CD4-positive, alpha-beta T cell treated with Interferon alpha-2 for 1 hour (primary cell): ENCODE results near the gene LPCAT2.

Source experiments
- DNase-seq, 2 donors: peaks; one replicate each; pipeline ENCODE4 v3.0.0-alpha.2; 2020 to 2022

The LPCAT2 gene

GRCh38 chr16:55481023-55481422, 27.8 kb upstream of the LPCAT2 start:
- DNase-seq: no peak

- no peak for DNase-seq
These were observed 26.8 kb upstream of the LPCAT2 start for GRCh38 chr16:55482056-55482455.

GRCh38 chr16:55487048-55487803, 21.6 kb upstream of the LPCAT2 start:
- no peak for DNase-seq

GRCh38 chr16:55488306-55488705, 20.6 kb upstream of the LPCAT2 start:
- no peak for DNase-seq

- DNase-seq: no peak
These were observed 19.5 kb upstream of the LPCAT2 start for GRCh38 chr16:55489119-55489955.

- no peak for DNase-seq
These were observed 19.0 kb upstream of the LPCAT2 start for GRCh38 chr16:55489956-55490265.

GRCh38 chr16:55490301-55490700, 18.6 kb upstream of the LPCAT2 start:
- DNase-seq: no peak

- no peak for DNase-seq
These were observed 17.2 kb upstream of the LPCAT2 start for GRCh38 chr16:55491691-55492090.

GRCh38 chr16:55492756-55493380, 16.0 kb upstream of the LPCAT2 start:
- no peak for DNase-seq

- DNase-seq: peak in 1 of 2 donors; percentile 12
These were observed 13.9 kb upstream of the LPCAT2 start for GRCh38 chr16:55494994-55495421.

- DNase-seq: no peak
These were observed 13.1 kb upstream of the LPCAT2 start for GRCh38 chr16:55495616-55496289.

GRCh38 chr16:55496509-55497145, 12.2 kb upstream of the LPCAT2 start:
- no peak for DNase-seq

- no peak for DNase-seq
These were observed 11.3 kb upstream of the LPCAT2 start for GRCh38 chr16:55497558-55497957.

- no peak for DNase-seq
These were observed 10.8 kb upstream of the LPCAT2 start for GRCh38 chr16:55498101-55498500.

GRCh38 chr16:55499281-55499680, 9.6 kb upstream of the LPCAT2 start:
- no peak for DNase-seq

- DNase-seq: no peak
These were observed 8.8 kb upstream of the LPCAT2 start for GRCh38 chr16:55499951-55500529.

GRCh38 chr16:55500530-55501011, 8.3 kb upstream of the LPCAT2 start:
- DNase-seq: no peak

GRCh38 chr16:55501549-55502322, 7.1 kb upstream of the LPCAT2 start:
- DNase-seq: no peak

- no peak for DNase-seq
These were observed 6.0 kb upstream of the LPCAT2 start for GRCh38 chr16:55502801-55503366.

GRCh38 chr16:55503726-55504550, 4.9 kb upstream of the LPCAT2 start:
- no peak for DNase-seq
